A673 (cell line): ENCODE data around the gene AOPEP.
"Not testable (repeated sequence)": the region's sequence is repeated elsewhere in the genome, so short reads cannot be mapped to it uniquely, and the experiment has no call there.

ENCODE experiments used
- CTCF ChIP-seq: fragments of 300-800, 200-600 bp; sonication (generic); conservative IDR thresholded peaks from 2 replicates; pipeline ENCODE4 v1.5.1; 2017; ENCODE audit warnings: low read depth, mild to moderate bottlenecking, antibody characterized with exemption, low read length, moderate library complexity, mixed read lengths
- EZH2 ChIP-seq: fragments of 200-600 bp; sonication (generic); IDR thresholded peaks from 2 replicates; pipeline ENCODE4 v1.6.1; 2017; ENCODE audit warnings: borderline replicate concordance, low read depth, mild to moderate bottlenecking, mixed read lengths, antibody characterized with exemption, low read length; ENCODE audit not compliant: poor library complexity, severe bottlenecking

GRCh38 chr9:94966046-94966445, 239.5 kb downstream of the AOPEP start:
- TF ChIP-seq CTCF, EZH2: not testable (repeated sequence)
